Endothelial cell of umbilical vein (primary cell): ENCODE measurements around the gene PCDHA13. TPM values are rescaled to one million over a fixed set of nuclear protein-coding genes. Genes with fewer than 3 reads are reported as not detected.

Experiments
- BruUV-seq: library from RNA; stranded (reverse); fragments of 400-500 nt; replicated peaks from 2 replicates; lab custom pipeline; 2021; lab: Mats Ljungman, UMichigan
- CTCF ChIA-PET: fragments of 300-600, 350-600 bp; sonication (Branson Sonifier 250); formaldehyde crosslinking; loops from one replicate; lab custom pipeline; 2021; ENCODE audit warnings: antibody characterized with exemption, inconsistent platforms; lab: Charles Lee
- POLR2A ChIA-PET: fragments of 300-600, 350-600 bp; sonication (Branson Sonifier 250); formaldehyde crosslinking; loops from one replicate; lab custom pipeline; 2021; ENCODE audit warnings: antibody characterized with exemption, inconsistent platforms; lab: Charles Lee
- DNase-seq: peaks from one replicate; pipeline ENCODE4 v3.0.0-alpha.2; 2011; ENCODE audit warnings: low read depth, low spot score
- FAIRE-seq: peaks from 2 replicates; lab custom pipeline; 2011; peaks lifted over from hg19 to GRCh38; lab: Jason Lieb, UNC
- H2AFZ ChIP-seq: 2 replicates; pipeline ENCODE4 v1.6.0; 2012; ENCODE audit warnings: low read depth, low read length, control low read depth, inconsistent platforms
- H3K27ac ChIP-seq: 2 replicates; pipeline ENCODE4 v1.5.1; 2011; ENCODE audit warnings: low read depth, mild to moderate bottlenecking, control low read depth, low read length, moderate library complexity; ENCODE audit not compliant: insufficient read depth
- H3K27me3 ChIP-seq, 2 experiments: 2 replicates each; pipeline versions ENCODE4 v1.6.0 to v1.6.1; 2011; ENCODE audit warnings: low read length in 2 of 2, mixed read lengths in 1 of 2; ENCODE audit not compliant: control insufficient read depth in 2 of 2, insufficient read depth in 2 of 2
- H3K36me3 ChIP-seq, 2 experiments: 2 replicates in 1 of 2; 3 replicates in 1 of 2; pipeline ENCODE4 v1.5.1; 2011; ENCODE audit warnings: low read length in 2 of 2, mild to moderate bottlenecking in 1 of 2, moderate library complexity in 1 of 2; ENCODE audit not compliant: control insufficient read depth in 2 of 2, insufficient read depth in 2 of 2; ENCODE audit errors: extremely low read depth in 1 of 2
- H3K4me1 ChIP-seq: 3 replicates; pipeline ENCODE4 v1.5.1; 2011; ENCODE audit warnings: mild to moderate bottlenecking, low read length; ENCODE audit not compliant: control insufficient read depth, insufficient read depth; ENCODE audit errors: extremely low read depth
- H3K4me2 ChIP-seq: 2 replicates; pipeline ENCODE4 v1.6.1; 2011; ENCODE audit warnings: low read length, control low read depth, mixed read lengths; ENCODE audit not compliant: insufficient read depth
- H3K4me3 ChIP-seq, 3 experiments: fragments of 200-600 bp in 1 of 3; sonication (generic), shearing (Covaris generic) in 1 of 3; replicated peaks in 1 of 3; 2 replicates each; pipeline ENCODE4 v1.5.1; 2011 to 2016; ENCODE audit warnings: control low read depth in 3 of 3, low read length in 3 of 3, mild to moderate bottlenecking in 2 of 3, inconsistent platforms in 1 of 3, low read depth in 1 of 3, moderate library complexity in 1 of 3; ENCODE audit not compliant: insufficient read depth in 1 of 3
- H3K79me2 ChIP-seq: 2 replicates; pipeline ENCODE4 v1.6.0; 2012; ENCODE audit warnings: low read length, inconsistent platforms; ENCODE audit not compliant: control insufficient read depth, insufficient read depth
- H3K9ac ChIP-seq: replicated peaks from 2 replicates; pipeline ENCODE3; 2011; ENCODE audit warnings: low read length, control low read depth; ENCODE audit not compliant: insufficient read depth; ENCODE audit errors: extremely low read depth
- H3K9me1 ChIP-seq: replicated peaks from 3 replicates; pipeline ENCODE4 v1.6.0; 2011; ENCODE audit warnings: mild to moderate bottlenecking, low read length; ENCODE audit not compliant: control insufficient read depth, insufficient read depth; ENCODE audit errors: extremely low read depth
- H3K9me3 ChIP-seq: replicated peaks from 2 replicates; pipeline ENCODE4 v1.5.1; 2012; ENCODE audit warnings: low read length, inconsistent platforms; ENCODE audit not compliant: control insufficient read depth, insufficient read depth
- H4K20me1 ChIP-seq: replicated peaks from 2 replicates; pipeline ENCODE3; 2011; ENCODE audit warnings: mild to moderate bottlenecking, low read length; ENCODE audit not compliant: control insufficient read depth, insufficient read depth; ENCODE audit errors: extremely low read depth
- CTCF ChIP-seq, 2 donors: IDR thresholded peaks; 1 replicate in 1 of 2; 2 replicates in 1 of 2; pipeline ENCODE4 v1.5.1; 2011; ENCODE audit warnings: low read length in 2 of 2, mild to moderate bottlenecking in 2 of 2, moderate library complexity in 2 of 2, control low read depth in 1 of 2, inconsistent platforms in 1 of 2, low read depth in 1 of 2; ENCODE audit not compliant: insufficient read depth in 1 of 2; ENCODE audit errors: extremely low read depth in 1 of 2
- EZH2 ChIP-seq: IDR thresholded peaks from 2 replicates; pipeline ENCODE4 v1.6.1; 2012; ENCODE audit warnings: borderline replicate concordance, low read depth, mild to moderate bottlenecking, moderate library complexity, low read length, inconsistent platforms; ENCODE audit not compliant: severe bottlenecking
- FOS ChIP-seq: IDR thresholded peaks from 2 replicates; pipeline ENCODE4 v1.6.1; 2011; ENCODE audit warnings: mild to moderate bottlenecking, low read length, moderate library complexity, borderline replicate concordance; ENCODE audit not compliant: insufficient read depth
- GATA2 ChIP-seq: IDR thresholded peaks from 2 replicates; pipeline ENCODE4 v1.7.0; 2011; ENCODE audit warnings: low read depth, mild to moderate bottlenecking, moderate library complexity, mixed read lengths, low read length; ENCODE audit not compliant: insufficient read length, insufficient read depth
- JUN ChIP-seq: IDR thresholded peaks from 2 replicates; pipeline ENCODE4 v1.6.1; 2011; ENCODE audit warnings: borderline replicate concordance, low read depth; ENCODE audit not compliant: insufficient read length, insufficient read depth
- MAX ChIP-seq: IDR thresholded peaks from 2 replicates; pipeline ENCODE4 v1.6.1; 2011; ENCODE audit not compliant: insufficient read depth, insufficient read length
- MYC ChIP-seq: IDR thresholded peaks from one replicate; pipeline ENCODE4 v1.6.1; 2011; ENCODE audit warnings: mild to moderate bottlenecking, low read depth, low read length
- POLR2A ChIP-seq: IDR thresholded peaks from 2 replicates; pipeline ENCODE4 v1.6.1; 2012; ENCODE audit warnings: low read depth, mild to moderate bottlenecking, control low read depth, low read length
- POLR2AphosphoS5 ChIP-seq: IDR thresholded peaks from 2 replicates; pipeline ENCODE4 v1.6.1; 2012; ENCODE audit warnings: low read depth, mild to moderate bottlenecking, control low read depth, low read length, moderate library complexity; ENCODE audit not compliant: insufficient read depth
- dilution Hi-C: fragments of 300-500 bp; cut with MboI; formaldehyde crosslinking; loops from one replicate; pipeline ENCODE4 v1.15.0; 2019; ENCODE audit warnings: low sequenced_read_pairs; ENCODE audit not compliant: extremely low pct_ligation_motif_present
- intact Hi-C: fragments of 100-400 bp; cut with micrococcal nuclease; formaldehyde crosslinking; loops from one replicate; pipeline ENCODE4 v1.10.0; 2022
- polyA plus RNA-seq, 4 experiments: library from polyadenylated mRNA; depleted of rRNA in 3 of 4; stranded (reverse) in 3 of 4; unstranded in 1 of 4; fragments of >200 nt; gene quantifications; 2 replicates each; pipeline versions ENCODE4 v1.2.1 to v1.2.3, GENCODE V29; 2011 to 2012; ENCODE audit warnings: missing spikeins in 1 of 4
- total RNA-seq: library from RNA; stranded (reverse); gene quantifications from 2 replicates; pipeline ENCODE4 v1.2.3, GENCODE V29; 2021

Gene PCDHA13
- total and polyA plus RNA-seq, 2 donors (not counting 3 experiments of a cell fraction or from before 2014, with no cell fraction given), result not detected

GRCh38 chr5:140883373-140883772 is 1.4 kb downstream of the PCDHA13 start:
- no peak overlapping the region for H3K9ac ChIP-seq
- no peaks in the 10 kb centered on the region for H3K4me1 ChIP-seq
- H3K4me3 ChIP-seq, result no peak overlapping the region
- intact Hi-C loops (loop anchor here (5.0 kb wide), 1 partner anchor 44 kb away; the partner anchor contains the start of gene PCDHAC1), dilution Hi-C loops (no loop called here)
- H2AFZ ChIP-seq, result no peak overlapping the region
- DNase-seq (no peak), FAIRE-seq (no peak)
- H3K36me3 ChIP-seq, result no peaks in the 10 kb centered on the region
- H3K9me1 ChIP-seq, result no peaks in the 10 kb centered on the region
- CTCF ChIA-PET, result interaction anchor here (2.2 kb wide), 1 partner anchor 157 kb away, joined by 12 read pairs; no protein-coding TSS in a partner anchor
- no peak overlapping the region for H3K27ac ChIP-seq
- no TSS peak for BruUV-seq
- TF ChIP-seq CTCF (IDR thresholded peaks at IDR 0.05; ENCODE audit: extremely low read depth in 1 of 2, insufficient read depth in 1 of 2, low read depth in 1 of 2, low read length in 2 of 2) (no peak), FOS (no peak), MAX (no peak), POLR2A (no peak), GATA2 (no peak), POLR2AphosphoS5 (no peak), JUN (no peak), EZH2 (no peak), MYC (no peak)
- peaks cover 0 to 5% of the 10 kb centered on the region in 2 experiments for H3K27me3 ChIP-seq
- H3K4me2 ChIP-seq, result no peak overlapping the region
- no peaks in the 10 kb centered on the region for H4K20me1 ChIP-seq
- no peaks in the 10 kb centered on the region for H3K79me2 ChIP-seq
- POLR2A ChIA-PET, result no interaction called here
- no peaks in the 10 kb centered on the region for H3K9me3 ChIP-seq
